ENCODE results near the gene SLC35G1.

SLC35G1 gene

DNA sequence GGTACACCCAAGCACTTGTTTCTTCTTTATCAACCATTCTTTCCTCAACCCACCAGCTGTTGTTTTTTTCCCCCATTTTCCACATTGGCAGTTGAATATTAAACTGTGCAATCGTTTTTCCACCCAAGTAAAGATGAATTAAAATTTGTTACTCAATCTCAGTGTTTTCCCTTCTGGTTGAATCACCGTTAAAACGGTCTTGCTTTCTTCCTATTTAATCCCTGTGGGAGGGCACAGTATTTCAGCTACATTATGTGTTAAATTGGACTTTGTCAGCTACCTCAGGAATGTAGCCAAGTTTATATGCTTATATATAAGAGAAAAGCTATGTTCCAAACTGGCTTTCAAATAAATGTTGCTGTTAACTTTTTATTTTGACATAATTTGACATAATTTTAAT, 19.9 kb downstream of the SLC35G1 start (continued):
- TF ChIP-seq, protein P1, sequence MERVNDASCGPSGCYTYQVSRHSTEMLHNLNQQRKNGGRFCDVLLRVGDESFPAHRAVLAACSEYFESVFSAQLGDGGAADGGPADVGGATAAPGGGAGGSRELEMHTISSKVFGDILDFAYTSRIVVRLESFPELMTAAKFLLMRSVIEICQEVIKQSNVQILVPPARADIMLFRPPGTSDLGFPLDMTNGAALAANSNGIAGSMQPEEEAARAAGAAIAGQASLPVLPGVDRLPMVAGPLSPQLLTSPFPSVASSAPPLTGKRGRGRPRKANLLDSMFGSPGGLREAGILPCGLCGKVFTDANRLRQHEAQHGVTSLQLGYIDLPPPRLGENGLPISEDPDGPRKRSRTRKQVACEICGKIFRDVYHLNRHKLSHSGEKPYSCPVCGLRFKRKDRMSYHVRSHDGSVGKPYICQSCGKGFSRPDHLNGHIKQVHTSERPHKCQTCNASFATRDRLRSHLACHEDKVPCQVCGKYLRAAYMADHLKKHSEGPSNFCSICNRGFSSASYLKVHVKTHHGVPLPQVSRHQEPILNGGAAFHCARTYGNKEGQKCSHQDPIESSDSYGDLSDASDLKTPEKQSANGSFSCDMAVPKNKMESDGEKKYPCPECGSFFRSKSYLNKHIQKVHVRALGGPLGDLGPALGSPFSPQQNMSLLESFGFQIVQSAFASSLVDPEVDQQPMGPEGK (CRISPR knock-in tag; IDR thresholded peaks at IDR 0.05; ENCODE audit: borderline replicate concordance), result no peak
- no peak for TF ChIP-seq ISL1 (CRISPR knock-in tag; IDR thresholded peaks at IDR 0.05)
- no peak for TF ChIP-seq RARB (CRISPR knock-in tag; IDR thresholded peaks at IDR 0.05)
- no peak for TF ChIP-seq SNAI2 (CRISPR knock-in tag; IDR thresholded peaks at IDR 0.05)

- TF ChIP-seq RARB (CRISPR knock-in tag; IDR thresholded peaks at IDR 0.05) (no peak), ZFP3 (CRISPR knock-in tag; IDR thresholded peaks at IDR 0.05) (no peak), CREB5 (CRISPR knock-in tag; IDR thresholded peaks at IDR 0.05; ENCODE audit: low read depth) (no peak), SNAI2 (CRISPR knock-in tag; IDR thresholded peaks at IDR 0.05) (no peak), PPARA (CRISPR knock-in tag; IDR thresholded peaks at IDR 0.05; ENCODE audit: borderline replicate concordance) (no peak), OSR1 (CRISPR knock-in tag; IDR thresholded peaks at IDR 0.05) (no peak), CSDC2 (CRISPR knock-in tag; IDR thresholded peaks at IDR 0.05) (no peak), ZFP30 (CRISPR knock-in tag; IDR thresholded peaks at IDR 0.05) (no peak), ESRRG (CRISPR knock-in tag; IDR thresholded peaks at IDR 0.05) (no peak), ARNTL (CRISPR knock-in tag; IDR thresholded peaks at IDR 0.05; ENCODE audit: borderline replicate concordance, low read depth) (no peak), ISL1 (CRISPR knock-in tag; IDR thresholded peaks at IDR 0.05) (no peak), TOX (CRISPR knock-in tag; IDR thresholded peaks at IDR 0.05; ENCODE audit: borderline replicate concordance) (no peak), GLIS3 (CRISPR knock-in tag; IDR thresholded peaks at IDR 0.05) (no peak), ZC3H10 (CRISPR knock-in tag; IDR thresholded peaks at IDR 0.05) (no peak), ZNF565 (CRISPR knock-in tag; conservative IDR thresholded peaks at IDR 0.05; ENCODE audit: low read depth) (no peak), ZNF70 (CRISPR knock-in tag; IDR thresholded peaks at IDR 0.05) (no peak)
- TF ChIP-seq, protein P2, sequence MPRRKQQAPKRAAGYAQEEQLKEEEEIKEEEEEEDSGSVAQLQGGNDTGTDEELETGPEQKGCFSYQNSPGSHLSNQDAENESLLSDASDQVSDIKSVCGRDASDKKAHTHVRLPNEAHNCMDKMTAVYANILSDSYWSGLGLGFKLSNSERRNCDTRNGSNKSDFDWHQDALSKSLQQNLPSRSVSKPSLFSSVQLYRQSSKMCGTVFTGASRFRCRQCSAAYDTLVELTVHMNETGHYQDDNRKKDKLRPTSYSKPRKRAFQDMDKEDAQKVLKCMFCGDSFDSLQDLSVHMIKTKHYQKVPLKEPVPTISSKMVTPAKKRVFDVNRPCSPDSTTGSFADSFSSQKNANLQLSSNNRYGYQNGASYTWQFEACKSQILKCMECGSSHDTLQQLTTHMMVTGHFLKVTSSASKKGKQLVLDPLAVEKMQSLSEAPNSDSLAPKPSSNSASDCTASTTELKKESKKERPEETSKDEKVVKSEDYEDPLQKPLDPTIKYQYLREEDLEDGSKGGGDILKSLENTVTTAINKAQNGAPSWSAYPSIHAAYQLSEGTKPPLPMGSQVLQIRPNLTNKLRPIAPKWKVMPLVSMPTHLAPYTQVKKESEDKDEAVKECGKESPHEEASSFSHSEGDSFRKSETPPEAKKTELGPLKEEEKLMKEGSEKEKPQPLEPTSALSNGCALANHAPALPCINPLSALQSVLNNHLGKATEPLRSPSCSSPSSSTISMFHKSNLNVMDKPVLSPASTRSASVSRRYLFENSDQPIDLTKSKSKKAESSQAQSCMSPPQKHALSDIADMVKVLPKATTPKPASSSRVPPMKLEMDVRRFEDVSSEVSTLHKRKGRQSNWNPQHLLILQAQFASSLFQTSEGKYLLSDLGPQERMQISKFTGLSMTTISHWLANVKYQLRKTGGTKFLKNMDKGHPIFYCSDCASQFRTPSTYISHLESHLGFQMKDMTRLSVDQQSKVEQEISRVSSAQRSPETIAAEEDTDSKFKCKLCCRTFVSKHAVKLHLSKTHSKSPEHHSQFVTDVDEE (CRISPR knock-in tag; IDR thresholded peaks at IDR 0.05), result no peak
- TF ChIP-seq, protein P3, sequence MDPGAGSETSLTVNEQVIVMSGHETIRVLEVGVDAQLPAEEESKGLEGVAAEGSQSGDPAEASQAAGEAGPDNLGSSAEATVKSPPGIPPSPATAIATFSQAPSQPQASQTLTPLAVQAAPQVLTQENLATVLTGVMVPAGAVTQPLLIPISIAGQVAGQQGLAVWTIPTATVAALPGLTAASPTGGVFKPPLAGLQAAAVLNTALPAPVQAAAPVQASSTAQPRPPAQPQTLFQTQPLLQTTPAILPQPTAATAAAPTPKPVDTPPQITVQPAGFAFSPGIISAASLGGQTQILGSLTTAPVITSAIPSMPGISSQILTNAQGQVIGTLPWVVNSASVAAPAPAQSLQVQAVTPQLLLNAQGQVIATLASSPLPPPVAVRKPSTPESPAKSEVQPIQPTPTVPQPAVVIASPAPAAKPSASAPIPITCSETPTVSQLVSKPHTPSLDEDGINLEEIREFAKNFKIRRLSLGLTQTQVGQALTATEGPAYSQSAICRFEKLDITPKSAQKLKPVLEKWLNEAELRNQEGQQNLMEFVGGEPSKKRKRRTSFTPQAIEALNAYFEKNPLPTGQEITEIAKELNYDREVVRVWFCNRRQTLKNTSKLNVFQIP (CRISPR knock-in tag; IDR thresholded peaks at IDR 0.05; ENCODE audit: borderline replicate concordance, low read depth), result no peak
- TF ChIP-seq, protein P1 (CRISPR knock-in tag; IDR thresholded peaks at IDR 0.05; ENCODE audit: borderline replicate concordance), result no peak
- TF ChIP-seq, protein P4, sequence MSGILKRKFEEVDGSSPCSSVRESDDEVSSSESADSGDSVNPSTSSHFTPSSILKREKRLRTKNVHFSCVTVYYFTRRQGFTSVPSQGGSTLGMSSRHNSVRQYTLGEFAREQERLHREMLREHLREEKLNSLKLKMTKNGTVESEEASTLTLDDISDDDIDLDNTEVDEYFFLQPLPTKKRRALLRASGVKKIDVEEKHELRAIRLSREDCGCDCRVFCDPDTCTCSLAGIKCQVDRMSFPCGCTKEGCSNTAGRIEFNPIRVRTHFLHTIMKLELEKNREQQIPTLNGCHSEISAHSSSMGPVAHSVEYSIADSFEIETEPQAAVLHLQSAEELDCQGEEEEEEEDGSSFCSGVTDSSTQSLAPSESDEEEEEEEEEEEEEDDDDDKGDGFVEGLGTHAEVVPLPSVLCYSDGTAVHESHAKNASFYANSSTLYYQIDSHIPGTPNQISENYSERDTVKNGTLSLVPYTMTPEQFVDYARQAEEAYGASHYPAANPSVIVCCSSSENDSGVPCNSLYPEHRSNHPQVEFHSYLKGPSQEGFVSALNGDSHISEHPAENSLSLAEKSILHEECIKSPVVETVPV (CRISPR knock-in tag; IDR thresholded peaks at IDR 0.05), result no peak
- no peak for ATAC-seq
These were observed 21.8 kb downstream of the SLC35G1 start for GRCh38 chr10:93915598-93915997.
